GM23338 (cell line): ENCODE measurements around the gene TOR1AIP1. TPM values are rescaled to one million over a fixed set of nuclear protein-coding genes. Genes with fewer than 3 reads are reported as not detected.

Source experiments
- ATAC-seq: fragments of 200-7000 bp; cut with Tn5 transposase; 3 replicates; pipeline ENCODE4 v1.9.1; 2020
- DNase-seq: peaks from one replicate; pipeline ENCODE4 v3.0.0-alpha.2; 2015; ENCODE audit warnings: low spot score
- H2AFZ ChIP-seq: fragments of 200-600 bp; sonication (generic); 2 replicates; pipeline ENCODE4 v1.8.0; 2016; ENCODE audit warnings: antibody characterized with exemption, mild to moderate bottlenecking, moderate library complexity
- H3F3A ChIP-seq: fragments of 200-600 bp; sonication (generic); replicated peaks from 2 replicates; pipeline ENCODE4 v1.8.0; 2017; ENCODE audit warnings: antibody characterized with exemption, mixed run types, low read depth
- H3K27ac ChIP-seq: fragments of 200-600 bp; sonication (generic); 2 replicates; pipeline ENCODE4 v1.6.1; 2016; ENCODE audit warnings: low read depth
- H3K27me3 ChIP-seq: fragments of 200-600 bp; sonication (generic); 2 replicates; pipeline ENCODE4 v1.8.0; 2016; ENCODE audit warnings: mild to moderate bottlenecking, mixed run types, moderate library complexity; ENCODE audit not compliant: insufficient read depth
- H3K36me3 ChIP-seq: fragments of 200-600 bp; sonication (generic); 2 replicates; pipeline ENCODE4 v1.8.0; 2016; ENCODE audit warnings: mild to moderate bottlenecking; ENCODE audit not compliant: insufficient read depth
- H3K4me1 ChIP-seq: fragments of 200-600 bp; sonication (generic); 2 replicates; pipeline ENCODE4 v1.8.0; 2016; ENCODE audit warnings: mild to moderate bottlenecking, moderate library complexity; ENCODE audit not compliant: insufficient read depth
- H3K4me2 ChIP-seq: fragments of 200-600 bp; sonication (generic); 2 replicates; pipeline ENCODE4 v1.7.1; 2017; ENCODE audit warnings: mixed run types
- H3K4me3 ChIP-seq: fragments of 200-600 bp; sonication (generic); 2 replicates; pipeline ENCODE4 v1.6.1; 2016; ENCODE audit warnings: mixed run types
- H3K79me2 ChIP-seq: fragments of 200-600 bp; sonication (generic); replicated peaks from 2 replicates; pipeline ENCODE4 v1.8.0; 2017; ENCODE audit warnings: mild to moderate bottlenecking; ENCODE audit not compliant: insufficient read depth
- H3K9me2 ChIP-seq: fragments of 200-600 bp; sonication (generic); 2 replicates; pipeline ENCODE4 v1.8.0; 2017; ENCODE audit not compliant: insufficient read depth
- H4K20me1 ChIP-seq: fragments of 200-600 bp; sonication (generic); replicated peaks from 2 replicates; pipeline ENCODE4 v1.8.0; 2017; ENCODE audit warnings: mild to moderate bottlenecking; ENCODE audit not compliant: insufficient read depth
- H3K27ac Mint-ChIP-seq: 2 replicates; pipeline ENCODE4 v1.8.0; 2020; ENCODE audit warnings: inconsistent platforms, mild to moderate bottlenecking, moderate library complexity, mixed read lengths
- H3K27me3 Mint-ChIP-seq: 3 replicates; pipeline ENCODE4 v1.8.0; 2022; ENCODE audit warnings: low read depth, mild to moderate bottlenecking, moderate library complexity, mixed read lengths, inconsistent platforms; ENCODE audit not compliant: insufficient read depth, poor library complexity
- H3K36me3 Mint-ChIP-seq: 3 replicates; pipeline ENCODE4 v1.8.0; 2021; ENCODE audit warnings: low read depth, mild to moderate bottlenecking, inconsistent platforms, moderate library complexity, mixed read lengths
- H3K4me1 Mint-ChIP-seq: 3 replicates; pipeline ENCODE4 v1.8.0; 2020; ENCODE audit warnings: mild to moderate bottlenecking, inconsistent platforms, mixed read lengths
- H3K4me3 Mint-ChIP-seq: 3 replicates; pipeline ENCODE4 v1.8.0; 2021; ENCODE audit warnings: moderate library complexity, mild to moderate bottlenecking, inconsistent platforms, mixed read lengths
- H3K9me3 Mint-ChIP-seq: 3 replicates; pipeline ENCODE4 v1.8.0; 2020; ENCODE audit warnings: moderate library complexity, mild to moderate bottlenecking, inconsistent platforms, mixed read lengths
- CREB1 ChIP-seq: fragments of 250-450 bp; sonication (Bioruptor Pico); IDR thresholded peaks from 2 replicates; pipeline ENCODE4 v1.5.0; 2020; ENCODE audit warnings: low read depth, mild to moderate bottlenecking, moderate library complexity
- ETS1 ChIP-seq: IDR thresholded peaks from 2 replicates; pipeline ENCODE4 v1.6.1; 2016; ENCODE audit warnings: antibody characterized with exemption
- EZH2 ChIP-seq: fragments of 200-600 bp; sonication (generic); IDR thresholded peaks from one replicate; pipeline ENCODE4 v1.8.0; 2017; ENCODE audit warnings: antibody characterized with exemption, mild to moderate bottlenecking, low read depth; ENCODE audit not compliant: unreplicated experiment
- EZH2phosphoT487 ChIP-seq: fragments of 200-600 bp; sonication (generic); IDR thresholded peaks from one replicate; pipeline ENCODE4 v1.8.1; 2018; ENCODE audit warnings: antibody characterized with exemption; ENCODE audit not compliant: unreplicated experiment
- POLR2AphosphoS5 ChIP-seq: IDR thresholded peaks from 2 replicates; pipeline ENCODE4 v1.6.1; 2016; ENCODE audit warnings: antibody characterized with exemption, low read depth
- ZNF331 ChIP-seq: fragments of 250-450 bp; sonication (Bioruptor Pico); IDR thresholded peaks from 2 replicates; pipeline ENCODE4 v1.5.0; 2020; ENCODE audit warnings: low read depth, mild to moderate bottlenecking, moderate library complexity
- polyA plus RNA-seq: library from polyadenylated mRNA; unstranded; fragments of >200 nt; fragmentation: Nextera tagmentation; extraction: Ambion mirVana; gene quantifications from 2 replicates; pipeline ENCODE4 v1.2.1, GENCODE V29; 2016
- total RNA-seq: library from RNA; depleted of rRNA; stranded (reverse); fragments of >200 nt; shearing (Covaris generic); gene quantifications from 2 replicates; pipeline ENCODE4 v1.2.3, GENCODE V29; 2014
- TF ChIP-seq, protein P1 (sequence below): fragments of 250-450 bp; sonication (Bioruptor Pico); IDR thresholded peaks from 2 replicates; pipeline ENCODE4 v1.5.0; 2020; ENCODE audit warnings: mild to moderate bottlenecking, moderate library complexity

The TOR1AIP1 gene
- total and polyA plus RNA-seq, 2 experiments from 2014 or later = 16.9 to 20.6 TPM

DNA sequence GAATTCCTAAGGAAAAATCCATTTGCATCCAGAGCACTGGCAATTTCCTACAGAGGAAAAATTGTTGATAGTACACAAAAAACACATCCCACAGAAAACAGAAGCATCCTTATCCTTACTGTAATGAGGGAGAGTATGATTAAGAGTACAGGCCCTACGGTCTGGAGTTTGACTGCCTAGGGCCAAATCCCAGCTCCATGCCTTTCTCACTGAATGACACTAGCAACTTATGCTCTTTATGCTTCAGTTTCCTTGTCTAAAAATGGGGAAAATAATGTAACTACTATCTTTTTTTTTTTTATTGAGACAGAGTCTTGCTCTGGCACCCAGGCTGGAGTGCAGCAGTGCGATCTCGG lies 44.7 kb downstream of the TOR1AIP1 start (continued):
- TF ChIP-seq, protein P1, sequence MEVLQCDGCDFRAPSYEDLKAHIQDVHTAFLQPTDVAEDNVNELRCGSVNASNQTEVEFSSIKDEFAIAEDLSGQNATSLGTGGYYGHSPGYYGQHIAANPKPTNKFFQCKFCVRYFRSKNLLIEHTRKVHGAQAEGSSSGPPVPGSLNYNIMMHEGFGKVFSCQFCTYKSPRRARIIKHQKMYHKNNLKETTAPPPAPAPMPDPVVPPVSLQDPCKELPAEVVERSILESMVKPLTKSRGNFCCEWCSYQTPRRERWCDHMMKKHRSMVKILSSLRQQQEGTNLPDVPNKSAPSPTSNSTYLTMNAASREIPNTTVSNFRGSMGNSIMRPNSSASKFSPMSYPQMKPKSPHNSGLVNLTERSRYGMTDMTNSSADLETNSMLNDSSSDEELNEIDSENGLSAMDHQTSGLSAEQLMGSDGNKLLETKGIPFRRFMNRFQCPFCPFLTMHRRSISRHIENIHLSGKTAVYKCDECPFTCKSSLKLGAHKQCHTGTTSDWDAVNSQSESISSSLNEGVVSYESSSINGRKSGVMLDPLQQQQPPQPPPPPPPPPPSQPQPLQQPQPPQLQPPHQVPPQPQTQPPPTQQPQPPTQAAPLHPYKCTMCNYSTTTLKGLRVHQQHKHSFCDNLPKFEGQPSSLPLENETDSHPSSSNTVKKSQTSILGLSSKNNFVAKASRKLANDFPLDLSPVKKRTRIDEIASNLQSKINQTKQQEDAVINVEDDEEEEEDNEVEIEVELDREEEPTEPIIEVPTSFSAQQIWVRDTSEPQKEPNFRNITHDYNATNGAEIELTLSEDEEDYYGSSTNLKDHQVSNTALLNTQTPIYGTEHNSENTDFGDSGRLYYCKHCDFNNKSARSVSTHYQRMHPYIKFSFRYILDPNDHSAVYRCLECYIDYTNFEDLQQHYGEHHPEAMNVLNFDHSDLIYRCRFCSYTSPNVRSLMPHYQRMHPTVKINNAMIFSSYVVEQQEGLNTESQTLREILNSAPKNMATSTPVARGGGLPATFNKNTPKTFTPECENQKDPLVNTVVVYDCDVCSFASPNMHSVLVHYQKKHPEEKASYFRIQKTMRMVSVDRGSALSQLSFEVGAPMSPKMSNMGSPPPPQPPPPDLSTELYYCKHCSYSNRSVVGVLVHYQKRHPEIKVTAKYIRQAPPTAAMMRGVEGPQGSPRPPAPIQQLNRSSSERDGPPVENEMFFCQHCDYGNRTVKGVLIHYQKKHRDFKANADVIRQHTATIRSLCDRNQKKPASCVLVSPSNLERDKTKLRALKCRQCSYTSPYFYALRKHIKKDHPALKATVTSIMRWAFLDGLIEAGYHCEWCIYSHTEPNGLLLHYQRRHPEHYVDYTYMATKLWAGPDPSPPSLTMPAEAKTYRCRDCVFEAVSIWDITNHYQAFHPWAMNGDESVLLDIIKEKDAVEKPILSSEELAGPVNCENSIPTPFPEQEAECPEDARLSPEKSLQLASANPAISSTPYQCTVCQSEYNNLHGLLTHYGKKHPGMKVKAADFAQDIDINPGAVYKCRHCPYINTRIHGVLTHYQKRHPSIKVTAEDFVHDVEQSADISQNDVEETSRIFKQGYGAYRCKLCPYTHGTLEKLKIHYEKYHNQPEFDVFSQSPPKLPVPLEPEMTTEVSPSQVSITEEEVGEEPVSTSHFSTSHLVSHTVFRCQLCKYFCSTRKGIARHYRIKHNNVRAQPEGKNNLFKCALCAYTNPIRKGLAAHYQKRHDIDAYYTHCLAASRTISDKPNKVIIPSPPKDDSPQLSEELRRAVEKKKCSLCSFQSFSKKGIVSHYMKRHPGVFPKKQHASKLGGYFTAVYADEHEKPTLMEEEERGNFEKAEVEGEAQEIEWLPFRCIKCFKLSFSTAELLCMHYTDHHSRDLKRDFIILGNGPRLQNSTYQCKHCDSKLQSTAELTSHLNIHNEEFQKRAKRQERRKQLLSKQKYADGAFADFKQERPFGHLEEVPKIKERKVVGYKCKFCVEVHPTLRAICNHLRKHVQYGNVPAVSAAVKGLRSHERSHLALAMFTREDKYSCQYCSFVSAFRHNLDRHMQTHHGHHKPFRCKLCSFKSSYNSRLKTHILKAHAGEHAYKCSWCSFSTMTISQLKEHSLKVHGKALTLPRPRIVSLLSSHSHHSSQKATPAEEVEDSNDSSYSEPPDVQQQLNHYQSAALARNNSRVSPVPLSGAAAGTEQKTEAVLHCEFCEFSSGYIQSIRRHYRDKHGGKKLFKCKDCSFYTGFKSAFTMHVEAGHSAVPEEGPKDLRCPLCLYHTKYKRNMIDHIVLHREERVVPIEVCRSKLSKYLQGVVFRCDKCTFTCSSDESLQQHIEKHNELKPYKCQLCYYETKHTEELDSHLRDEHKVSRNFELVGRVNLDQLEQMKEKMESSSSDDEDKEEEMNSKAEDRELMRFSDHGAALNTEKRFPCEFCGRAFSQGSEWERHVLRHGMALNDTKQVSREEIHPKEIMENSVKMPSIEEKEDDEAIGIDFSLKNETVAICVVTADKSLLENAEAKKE (CRISPR knock-in tag) = no peak
- TF ChIP-seq EZH2 = no peak

GRCh38 chr1:179929955-179930798 lies 48.1 kb downstream of the TOR1AIP1 start:
- H3K27me3 ChIP-seq = no peaks in the 10 kb centered on the region
- H3K27ac Mint-ChIP-seq = no peak overlapping the region
- H3K36me3 Mint-ChIP-seq = no peaks in the 10 kb centered on the region
- no peaks in the 10 kb centered on the region for H3K9me2 ChIP-seq
- no peak overlapping the region for H3K4me2 ChIP-seq
- no peaks in the 10 kb centered on the region for H3K79me2 ChIP-seq
- no peaks in the 10 kb centered on the region for H3K9me3 Mint-ChIP-seq
- no peaks in the 10 kb centered on the region for H3F3A ChIP-seq
- H3K27ac ChIP-seq = no peak overlapping the region
- H3K36me3 ChIP-seq = no peaks in the 10 kb centered on the region
- no peak overlapping the region for H2AFZ ChIP-seq
- no peaks in the 10 kb centered on the region for H4K20me1 ChIP-seq
- no peak overlapping the region for H3K4me3 Mint-ChIP-seq
- H3K4me1 ChIP-seq = no peaks in the 10 kb centered on the region
- H3K27me3 Mint-ChIP-seq = peaks cover 6% of the 10 kb centered on the region
- ATAC-seq (no peak), DNase-seq (no peak)
- no peaks in the 10 kb centered on the region for H3K4me1 Mint-ChIP-seq
- H3K4me3 ChIP-seq = no peak overlapping the region
- TF ChIP-seq EZH2 (no peak), ZNF331 (CRISPR knock-in tag) (no peak), CREB1 (CRISPR knock-in tag) (no peak), POLR2AphosphoS5 (no peak), EZH2phosphoT487 (no peak), ETS1 (no peak)
- TF ChIP-seq, protein P1 (CRISPR knock-in tag) = no peak
